C4-2B (cell line): Measurements from ENCODE around the gene SORBS2.

Source experiments
- CTCF ChIP-seq: fragments of 450-650 bp; conservative IDR thresholded peaks from 2 replicates; pipeline ENCODE4 v1.5.1; 2017; ENCODE audit warnings: mild to moderate bottlenecking
- ZFX ChIP-seq: fragments of 450-650 bp; IDR thresholded peaks from 2 replicates; pipeline ENCODE4 v1.6.1; 2017

- TF ChIP-seq CTCF (no peak), ZFX (no peak)
These were observed 22.1 kb upstream of the SORBS2 start for GRCh38 chr4:185834088-185834487.
